Glomerular endothelial cell (primary cell): ENCODE results near the gene TUBGCP6. TPM values are rescaled to one million over a fixed set of nuclear protein-coding genes. Genes with fewer than 3 reads are reported as not detected.
"Not testable (repeated sequence)": the region's sequence is repeated elsewhere in the genome, so short reads cannot be mapped to it uniquely, and the experiment has no call there.

Experiments
- DNase-seq: peaks from one replicate; pipeline ENCODE4 v3.0.0-alpha.2; 2011; ENCODE audit warnings: low read depth, low spot score; ENCODE audit errors: extremely low read depth
- total RNA-seq: library from RNA; depleted of rRNA; stranded (reverse); fragments of >200 nt; gene quantifications from 2 replicates; pipeline ENCODE4 v1.2.3, GENCODE V29; 2015

The TUBGCP6 gene
- total RNA-seq, 1 donor from 2014 or later, result 47.1 TPM

- DNase-seq, result no peak
Measured at GRCh38 chr22:50215297-50216054, 29.3 kb downstream of the TUBGCP6 start.

GRCh38 chr22:50213263-50213662 is 31.6 kb downstream of the TUBGCP6 start:
- DNase-seq, result no peak

- no peak for DNase-seq
Measured at GRCh38 chr22:50211147-50211546, 33.7 kb downstream of the TUBGCP6 start.

GRCh38 chr22:50210378-50211139 is 34.3 kb downstream of the TUBGCP6 start:
- DNase-seq, result no peak

GRCh38 chr22:50209893-50210292 is 34.9 kb downstream of the TUBGCP6 start:
- no peak for DNase-seq

- DNase-seq, result no peak
Measured at GRCh38 chr22:50208939-50209892, 35.6 kb downstream of the TUBGCP6 start.

- DNase-seq, result no peak
Measured at GRCh38 chr22:50208430-50208938, 36.3 kb downstream of the TUBGCP6 start.

- no peak for DNase-seq
Measured at GRCh38 chr22:50207383-50208140, 37.3 kb downstream of the TUBGCP6 start.

- DNase-seq, result no peak
Measured at GRCh38 chr22:50206599-50206998, 38.2 kb downstream of the TUBGCP6 start.

GRCh38 chr22:50205781-50206569 is 38.8 kb downstream of the TUBGCP6 start:
- DNase-seq, result no peak

- DNase-seq, result not testable (repeated sequence)
Measured at GRCh38 chr22:50204998-50205397, 39.8 kb downstream of the TUBGCP6 start.

GRCh38 chr22:50204571-50204970 is 40.3 kb downstream of the TUBGCP6 start:
- no peak for DNase-seq

- no peak for DNase-seq
Measured at GRCh38 chr22:50203288-50203687, 41.5 kb downstream of the TUBGCP6 start.

GRCh38 chr22:50202130-50202666 is 42.6 kb downstream of the TUBGCP6 start:
- DNase-seq, result no peak

GRCh38 chr22:50201191-50202129 is 43.4 kb downstream of the TUBGCP6 start:
- DNase-seq, result no peak

GRCh38 chr22:50200461-50201190 is 44.2 kb downstream of the TUBGCP6 start, which contains the start of gene SELENOO:
Gene SELENOO, plus strand, starts transcription at chr22:50201011. Its CDS starts 26 bp downstream, at chr22:50201037.
- DNase-seq, result no peak

- no peak for DNase-seq
Measured at GRCh38 chr22:50199829-50200460, 44.9 kb downstream of the TUBGCP6 start.
